A549 (cell line): ENCODE measurements around the gene APC2. TPM values are rescaled to one million over a fixed set of nuclear protein-coding genes. Genes with fewer than 3 reads are reported as not detected.

Experiments
- ATAC-seq, 2 experiments: fragments of 200-7000 bp in 1 of 2; fragments of >200 bp in 1 of 2; cut with Nextera tagmentation in 1 of 2; cut with Tn5 transposase in 1 of 2; 3 replicates each; pipeline versions ENCODE4 v1.8.0 to v1.9.1; 2018 to 2020; ENCODE audit warnings: mild to moderate bottlenecking in 1 of 2, moderate library complexity in 1 of 2
- CTCF ChIA-PET: fragments of 300-600 bp; sonication (Branson Sonifier 250); formaldehyde crosslinking; extraction: SDS; loops from one replicate; lab custom pipeline; 2021; ENCODE audit warnings: antibody characterized with exemption, inconsistent platforms; lab: Yijun Ruan, JAX
- POLR2A ChIA-PET: fragments of 350-600 bp; formaldehyde crosslinking; extraction: SDS; loops from one replicate; lab custom pipeline; 2021; ENCODE audit warnings: antibody characterized with exemption, inconsistent platforms; lab: Yijun Ruan, JAX
- DNase-seq, 2 experiments: peaks; one replicate each; pipeline versions ENCODE4 v3.0.0 to v3.0.0-alpha.2; 2011 to 2016; ENCODE audit warnings: low read depth in 1 of 2, low spot score in 1 of 2
- FAIRE-seq: peaks from 2 replicates; lab custom pipeline; 2011; peaks lifted over from hg19 to GRCh38; lab: Jason Lieb, UNC
- H3K27ac ChIP-seq, 2 experiments: fragments of >200 bp; sonication (Bioruptor Twin); formaldehyde crosslinking; 3 replicates each; pipeline ENCODE4 v1.5.1; 2016 to 2017
- H3K4me1 ChIP-seq: fragments of >200 bp; sonication (Bioruptor Twin); formaldehyde crosslinking; 3 replicates; pipeline ENCODE4 v1.6.1; 2016
- H3K4me2 ChIP-seq: fragments of >200 bp; sonication (Bioruptor Twin); formaldehyde crosslinking; 3 replicates; pipeline ENCODE4 v1.6.1; 2016
- H3K4me3 ChIP-seq: fragments of >200 bp; sonication (Bioruptor Twin); formaldehyde crosslinking; 3 replicates; pipeline ENCODE4 v1.5.1; 2016
- H3K9me3 ChIP-seq: fragments of >200 bp; sonication (Bioruptor Twin); formaldehyde crosslinking; 3 replicates; pipeline ENCODE4 v1.6.1; 2016
- CBX2 ChIP-seq: fragments of 200-600 bp; sonication (generic); IDR thresholded peaks from 2 replicates; pipeline ENCODE4 v1.6.1; 2016; ENCODE audit warnings: low read depth, mild to moderate bottlenecking, borderline replicate concordance
- CEBPB ChIP-seq, 2 experiments: fragments of >200 bp in 1 of 2; sonication (Bioruptor Twin) in 1 of 2; formaldehyde crosslinking in 1 of 2; IDR thresholded peaks; 2 replicates each; pipeline ENCODE4 v1.6.1; 2012 to 2016
- CHD2 ChIP-seq: fragments of 150-350 bp; IDR thresholded peaks from 2 replicates; pipeline ENCODE4 v1.6.1; 2014; ENCODE audit warnings: low read length; ENCODE audit not compliant: partially characterized antibody
- EHF ChIP-seq: fragments of 250-450 bp; sonication (Bioruptor Pico); IDR thresholded peaks from 2 replicates; pipeline ENCODE4 v1.5.0; 2020; ENCODE audit warnings: mild to moderate bottlenecking
- GATA3 ChIP-seq: IDR thresholded peaks from 2 replicates; pipeline ENCODE4 v1.6.1; 2012; ENCODE audit warnings: borderline replicate concordance
- HOXA7 ChIP-seq: fragments of 250-450 bp; sonication (Bioruptor Pico); IDR thresholded peaks from 2 replicates; pipeline ENCODE4 v1.5.0; 2020; ENCODE audit warnings: mild to moderate bottlenecking, moderate library complexity
- HOXB5 ChIP-seq: fragments of 250-450 bp; sonication (Bioruptor Pico); IDR thresholded peaks from 2 replicates; pipeline ENCODE4 v1.5.0; 2020; ENCODE audit warnings: mild to moderate bottlenecking, moderate library complexity
- KDM5A ChIP-seq: fragments of 200-600 bp; sonication (generic); IDR thresholded peaks from 2 replicates; pipeline ENCODE4 v1.6.1; 2016; ENCODE audit warnings: antibody characterized with exemption, mild to moderate bottlenecking
- MYC ChIP-seq: IDR thresholded peaks from 2 replicates; pipeline ENCODE4 v1.6.1; 2012; ENCODE audit warnings: mild to moderate bottlenecking, inconsistent platforms, low read length, improper control_type of control experiment, borderline replicate concordance
- NPAS2 ChIP-seq: fragments of 250-450 bp; sonication (Bioruptor Pico); IDR thresholded peaks from 2 replicates; pipeline ENCODE4 v1.8.0; 2022; ENCODE audit warnings: mild to moderate bottlenecking, moderate library complexity, borderline replicate concordance
- NR3C1 ChIP-seq: fragments of >200 bp; sonication (Bioruptor Twin); formaldehyde crosslinking; IDR thresholded peaks from 3 replicates; pipeline ENCODE4 v1.6.1; 2017
- PHF8 ChIP-seq: fragments of 200-600 bp; sonication (generic); IDR thresholded peaks from 2 replicates; pipeline ENCODE4 v1.6.1; 2016; ENCODE audit warnings: low read depth, mild to moderate bottlenecking, antibody characterized with exemption, moderate library complexity, borderline replicate concordance
- POLR2A ChIP-seq: IDR thresholded peaks from 2 replicates; pipeline ENCODE4 v1.6.1; 2012; ENCODE audit warnings: mild to moderate bottlenecking, low read length
- RAD21 ChIP-seq, 2 experiments: fragments of >200 bp in 1 of 2; sonication (Bioruptor Twin) in 1 of 2; formaldehyde crosslinking in 1 of 2; IDR thresholded peaks in 1 of 2; conservative IDR thresholded peaks in 1 of 2; 2 replicates in 1 of 2; 3 replicates in 1 of 2; pipeline ENCODE4 v1.6.1; 2012 to 2018; ENCODE audit warnings: inconsistent platforms in 1 of 2
- RARB ChIP-seq: fragments of 250-450 bp; sonication (Bioruptor Pico); IDR thresholded peaks from 2 replicates; pipeline ENCODE4 v1.8.0; 2021; ENCODE audit warnings: mild to moderate bottlenecking, moderate library complexity
- RCOR1 ChIP-seq: fragments of 150-350 bp; IDR thresholded peaks from 2 replicates; pipeline ENCODE4 v1.6.1; 2014; ENCODE audit warnings: antibody characterized with exemption, low read length, low read depth
- RNF2 ChIP-seq: fragments of 200-600 bp; sonication (generic); IDR thresholded peaks from 2 replicates; pipeline ENCODE4 v1.6.1; 2016; ENCODE audit warnings: low read depth, mild to moderate bottlenecking, antibody characterized with exemption, moderate library complexity, borderline replicate concordance
- TP53 ChIP-seq: fragments of 250-450 bp; sonication (Bioruptor Pico); IDR thresholded peaks from 2 replicates; pipeline ENCODE4 v1.5.0; 2021; ENCODE audit warnings: mild to moderate bottlenecking, moderate library complexity
- WGBS: methylation state at CpG from one replicate; pipeline ENCODE4 v1.1.6; 2017; ENCODE audit errors: missing lambda C conversion rate; 5-methylcytosine and 5-hydroxymethylcytosine counted together
- polyA plus RNA-seq, 4 experiments: library from polyadenylated mRNA; depleted of rRNA in 3 of 4; stranded (reverse); fragments of >200 nt; fragmentation: RNase III in 1 of 4; extraction: RNeasy Plus Mini Kit Qiagen cat#74134 plus additional on column Dnase treatment in 1 of 4; gene quantifications; 2 replicates in 3 of 4; 3 replicates in 1 of 4; pipeline ENCODE4 v1.2.3, GENCODE V29; 2011 to 2017
- TF ChIP-seq, protein P1 (sequence below): fragments of 250-450 bp; sonication (Bioruptor Pico); IDR thresholded peaks from 2 replicates; pipeline ENCODE4 v1.5.0; 2021; ENCODE audit warnings: mild to moderate bottlenecking, moderate library complexity, borderline replicate concordance
- TF ChIP-seq, protein P2 (sequence below): fragments of 450-650 bp; IDR thresholded peaks from 2 replicates; pipeline ENCODE4 v1.6.1; 2014; ENCODE audit warnings: antibody characterized with exemption
- TF ChIP-seq, protein P3 (sequence below): IDR thresholded peaks from 2 replicates; pipeline ENCODE4 v1.6.1; 2012
- TF ChIP-seq, protein P4 (sequence below): fragments of >200 bp; sonication (Bioruptor Twin); formaldehyde crosslinking; IDR thresholded peaks from 3 replicates; pipeline ENCODE4 v1.6.1; 2016
- TF ChIP-seq, protein P5 (sequence below): IDR thresholded peaks from 2 replicates; pipeline ENCODE4 v1.6.1; 2012; ENCODE audit warnings: low read depth, borderline replicate concordance
- TF ChIP-seq, protein P6 (sequence below): fragments of >200 bp; sonication (Bioruptor Twin); formaldehyde crosslinking; IDR thresholded peaks from 3 replicates; pipeline ENCODE4 v1.5.1; 2016

The APC2 gene
- polyA plus RNA-seq, 2 of the 4 experiments (the other 2 are of a cell fraction) = 0.36 to 1.6 TPM

DNA sequence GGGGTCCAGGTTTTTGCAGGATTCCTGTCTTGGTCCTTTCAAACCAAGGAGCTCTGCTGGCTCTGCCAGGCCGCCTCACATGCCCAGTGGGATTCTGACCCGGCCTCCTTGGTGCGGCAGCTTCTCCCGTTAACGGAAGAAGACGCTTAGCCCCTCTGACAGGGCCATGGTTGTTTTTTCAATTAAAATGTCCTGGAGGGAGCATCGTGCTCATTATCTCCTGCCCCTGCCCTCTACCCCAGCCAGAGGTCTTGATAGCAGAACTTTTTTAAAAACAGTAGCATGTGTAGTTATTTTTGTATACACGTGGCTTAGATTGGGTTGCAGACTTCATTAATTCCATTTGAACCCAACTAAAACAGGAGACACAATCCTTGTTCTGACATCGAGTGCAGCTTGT, 23.2 kb upstream of the APC2 start:
- H3K4me2 ChIP-seq = no peak overlapping the region
- ChIA-PET CTCF (interaction anchor here (0.9 kb wide), 1 partner anchor 111 kb away, joined by 3 read pairs; no protein-coding TSS in a partner anchor), POLR2A (no interaction called here)
- H3K9me3 ChIP-seq = no peaks in the 10 kb centered on the region
- 94% methylated on average over 9 of the region's 9 CpGs for WGBS
- DNase-seq (no peak), FAIRE-seq (no peak)
- no peak for TF ChIP-seq HOXB5 (CRISPR knock-in tag)
- TF ChIP-seq POLR2A = no peak
- TF ChIP-seq MYC = no peak
- TF ChIP-seq, protein P1, sequence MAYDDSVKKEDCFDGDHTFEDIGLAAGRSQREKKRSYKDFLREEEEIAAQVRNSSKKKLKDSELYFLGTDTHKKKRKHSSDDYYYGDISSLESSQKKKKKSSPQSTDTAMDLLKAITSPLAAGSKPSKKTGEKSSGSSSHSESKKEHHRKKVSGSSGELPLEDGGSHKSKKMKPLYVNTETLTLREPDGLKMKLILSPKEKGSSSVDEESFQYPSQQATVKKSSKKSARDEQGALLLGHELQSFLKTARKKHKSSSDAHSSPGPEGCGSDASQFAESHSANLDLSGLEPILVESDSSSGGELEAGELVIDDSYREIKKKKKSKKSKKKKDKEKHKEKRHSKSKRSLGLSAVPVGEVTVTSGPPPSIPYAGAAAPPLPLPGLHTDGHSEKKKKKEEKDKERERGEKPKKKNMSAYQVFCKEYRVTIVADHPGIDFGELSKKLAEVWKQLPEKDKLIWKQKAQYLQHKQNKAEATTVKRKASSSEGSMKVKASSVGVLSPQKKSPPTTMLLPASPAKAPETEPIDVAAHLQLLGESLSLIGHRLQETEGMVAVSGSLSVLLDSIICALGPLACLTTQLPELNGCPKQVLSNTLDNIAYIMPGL (CRISPR knock-in tag) = no peak
- no peak for TF ChIP-seq PHF8
- no peak for TF ChIP-seq KDM5A
- no peak for TF ChIP-seq RAD21 (conservative IDR thresholded peaks at IDR 0.05 in 1 of 2, IDR thresholded peaks at IDR 0.05 in 1 of 2)
- no peak for TF ChIP-seq CEBPB (IDR thresholded peaks at IDR 0.05)
- no peak for TF ChIP-seq HOXA7
- TF ChIP-seq, protein P2, sequence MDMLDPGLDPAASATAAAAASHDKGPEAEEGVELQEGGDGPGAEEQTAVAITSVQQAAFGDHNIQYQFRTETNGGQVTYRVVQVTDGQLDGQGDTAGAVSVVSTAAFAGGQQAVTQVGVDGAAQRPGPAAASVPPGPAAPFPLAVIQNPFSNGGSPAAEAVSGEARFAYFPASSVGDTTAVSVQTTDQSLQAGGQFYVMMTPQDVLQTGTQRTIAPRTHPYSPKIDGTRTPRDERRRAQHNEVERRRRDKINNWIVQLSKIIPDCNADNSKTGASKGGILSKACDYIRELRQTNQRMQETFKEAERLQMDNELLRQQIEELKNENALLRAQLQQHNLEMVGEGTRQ = no peak
- TF ChIP-seq NR3C1 = no peak
- no peak for TF ChIP-seq NPAS2
- TF ChIP-seq, all 56 proteins: peak for 0
- Histone ChIP-seq H3K27ac (no peak overlapping the region), H3K4me3 (no peak overlapping the region), H3K4me1 (no peaks in the 10 kb centered on the region)
- no peak for ATAC-seq

DNA sequence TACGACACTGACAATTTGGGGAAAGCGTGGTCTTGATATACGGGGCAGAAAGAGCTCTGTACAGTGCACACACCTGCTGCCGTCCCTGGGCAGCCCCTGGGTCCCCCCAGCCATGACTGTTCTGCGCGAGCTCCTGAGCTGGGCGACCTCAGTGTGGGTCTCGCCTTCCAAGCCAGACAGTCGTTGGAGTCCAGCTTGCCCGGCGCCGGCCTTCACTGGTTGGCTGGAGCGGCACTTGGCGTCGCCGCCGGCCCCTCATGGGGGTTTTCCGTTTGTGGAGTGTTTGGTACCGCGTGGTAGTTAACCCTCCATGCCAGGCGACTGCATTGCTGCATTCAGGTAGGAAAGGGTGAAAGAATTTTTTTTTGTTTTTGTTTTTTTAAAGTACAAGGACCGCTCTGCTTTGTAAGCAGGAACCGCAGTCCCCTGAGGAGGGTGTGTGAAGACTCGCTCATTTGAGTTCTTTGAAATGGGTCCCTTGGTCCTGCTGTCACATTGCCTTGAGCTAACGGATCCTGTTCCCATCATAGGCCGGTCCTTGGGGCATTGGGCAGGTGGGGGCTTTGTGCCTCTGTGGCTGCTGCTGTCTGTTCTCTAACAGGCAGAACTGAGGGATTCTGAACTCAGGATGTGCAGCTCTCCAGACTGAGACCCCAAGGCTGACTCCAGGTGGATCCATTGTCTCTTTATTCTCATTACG, 22.6 kb upstream of the APC2 start:
- no peaks in the 10 kb centered on the region for H3K4me1 ChIP-seq
- DNase-seq (no peak), ATAC-seq (no peak), FAIRE-seq (no peak)
- H3K4me2 ChIP-seq = no peak overlapping the region
- ChIA-PET CTCF (interaction anchor here (0.6 to 1.1 kb wide), 3 partner anchors 10 to 111 kb away, joined by 3 read pairs; no protein-coding TSS in a partner anchor), POLR2A (no interaction called here)
- H3K9me3 ChIP-seq = no peaks in the 10 kb centered on the region
- 95% methylated on average over 25 of the region's 27 CpGs for WGBS
- no peak overlapping the region for H3K27ac ChIP-seq
- TF ChIP-seq, protein P3, sequence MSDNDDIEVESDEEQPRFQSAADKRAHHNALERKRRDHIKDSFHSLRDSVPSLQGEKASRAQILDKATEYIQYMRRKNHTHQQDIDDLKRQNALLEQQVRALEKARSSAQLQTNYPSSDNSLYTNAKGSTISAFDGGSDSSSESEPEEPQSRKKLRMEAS = no peak
- TF ChIP-seq, protein P4, sequence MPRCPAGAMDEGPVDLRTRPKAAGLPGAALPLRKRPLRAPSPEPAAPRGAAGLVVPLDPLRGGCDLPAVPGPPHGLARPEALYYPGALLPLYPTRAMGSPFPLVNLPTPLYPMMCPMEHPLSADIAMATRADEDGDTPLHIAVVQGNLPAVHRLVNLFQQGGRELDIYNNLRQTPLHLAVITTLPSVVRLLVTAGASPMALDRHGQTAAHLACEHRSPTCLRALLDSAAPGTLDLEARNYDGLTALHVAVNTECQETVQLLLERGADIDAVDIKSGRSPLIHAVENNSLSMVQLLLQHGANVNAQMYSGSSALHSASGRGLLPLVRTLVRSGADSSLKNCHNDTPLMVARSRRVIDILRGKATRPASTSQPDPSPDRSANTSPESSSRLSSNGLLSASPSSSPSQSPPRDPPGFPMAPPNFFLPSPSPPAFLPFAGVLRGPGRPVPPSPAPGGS = no peak
- TF ChIP-seq RCOR1 (no peak), POLR2A (no peak), RARB (no peak), HOXB5 (CRISPR knock-in tag) (no peak), CHD2 (no peak), RNF2 (no peak), GATA3 (no peak), CBX2 (no peak), HOXA7 (no peak), TP53 (no peak), EHF (CRISPR knock-in tag) (no peak)
- TF ChIP-seq, protein P5, sequence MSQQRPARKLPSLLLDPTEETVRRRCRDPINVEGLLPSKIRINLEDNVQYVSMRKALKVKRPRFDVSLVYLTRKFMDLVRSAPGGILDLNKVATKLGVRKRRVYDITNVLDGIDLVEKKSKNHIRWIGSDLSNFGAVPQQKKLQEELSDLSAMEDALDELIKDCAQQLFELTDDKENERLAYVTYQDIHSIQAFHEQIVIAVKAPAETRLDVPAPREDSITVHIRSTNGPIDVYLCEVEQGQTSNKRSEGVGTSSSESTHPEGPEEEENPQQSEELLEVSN = no peak
- TF ChIP-seq, protein P6, sequence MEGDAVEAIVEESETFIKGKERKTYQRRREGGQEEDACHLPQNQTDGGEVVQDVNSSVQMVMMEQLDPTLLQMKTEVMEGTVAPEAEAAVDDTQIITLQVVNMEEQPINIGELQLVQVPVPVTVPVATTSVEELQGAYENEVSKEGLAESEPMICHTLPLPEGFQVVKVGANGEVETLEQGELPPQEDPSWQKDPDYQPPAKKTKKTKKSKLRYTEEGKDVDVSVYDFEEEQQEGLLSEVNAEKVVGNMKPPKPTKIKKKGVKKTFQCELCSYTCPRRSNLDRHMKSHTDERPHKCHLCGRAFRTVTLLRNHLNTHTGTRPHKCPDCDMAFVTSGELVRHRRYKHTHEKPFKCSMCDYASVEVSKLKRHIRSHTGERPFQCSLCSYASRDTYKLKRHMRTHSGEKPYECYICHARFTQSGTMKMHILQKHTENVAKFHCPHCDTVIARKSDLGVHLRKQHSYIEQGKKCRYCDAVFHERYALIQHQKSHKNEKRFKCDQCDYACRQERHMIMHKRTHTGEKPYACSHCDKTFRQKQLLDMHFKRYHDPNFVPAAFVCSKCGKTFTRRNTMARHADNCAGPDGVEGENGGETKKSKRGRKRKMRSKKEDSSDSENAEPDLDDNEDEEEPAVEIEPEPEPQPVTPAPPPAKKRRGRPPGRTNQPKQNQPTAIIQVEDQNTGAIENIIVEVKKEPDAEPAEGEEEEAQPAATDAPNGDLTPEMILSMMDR = no peak
- H3K4me3 ChIP-seq = no peak overlapping the region
